Erythroblast (primary cell): ENCODE results near the gene CEBPG.

Experiments
- DNase-seq, 2 experiments: peaks; one replicate each; lab custom pipeline; 2025; lab: John Stamatoyannopoulos, UW
- GATA1 ChIP-seq: IDR thresholded peaks from 2 replicates; pipeline ENCODE4 v1.6.1; 2011; ENCODE audit warnings: low read depth, mild to moderate bottlenecking, control low read depth, low read length, moderate library complexity
- POLR2A ChIP-seq: IDR thresholded peaks from 2 replicates; pipeline ENCODE4 v1.6.1; 2011; ENCODE audit warnings: mild to moderate bottlenecking, low read length

CEBPG gene

DNA sequence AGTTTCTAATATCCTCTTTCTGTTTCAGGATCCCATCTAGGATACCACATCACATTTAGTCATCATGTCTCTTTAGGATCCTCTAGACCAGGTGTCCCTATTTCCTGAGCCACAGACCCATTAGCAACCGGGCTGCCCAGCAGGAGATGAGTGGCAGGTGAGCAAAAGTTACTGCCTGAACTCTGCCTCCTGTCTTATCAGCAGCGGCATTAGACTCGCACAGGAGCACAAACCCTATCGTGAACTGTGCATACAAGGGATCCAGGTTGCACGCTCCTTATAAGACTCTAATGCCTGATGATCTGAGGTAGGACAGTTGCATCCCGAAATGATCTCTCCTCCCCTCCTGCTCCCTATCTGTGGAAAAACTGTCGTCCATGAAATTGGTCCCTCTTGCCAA, 7.8 kb upstream of the CEBPG start:
- TF ChIP-seq POLR2A (no peak), GATA1 (no peak)
- no peak for DNase-seq

DNA sequence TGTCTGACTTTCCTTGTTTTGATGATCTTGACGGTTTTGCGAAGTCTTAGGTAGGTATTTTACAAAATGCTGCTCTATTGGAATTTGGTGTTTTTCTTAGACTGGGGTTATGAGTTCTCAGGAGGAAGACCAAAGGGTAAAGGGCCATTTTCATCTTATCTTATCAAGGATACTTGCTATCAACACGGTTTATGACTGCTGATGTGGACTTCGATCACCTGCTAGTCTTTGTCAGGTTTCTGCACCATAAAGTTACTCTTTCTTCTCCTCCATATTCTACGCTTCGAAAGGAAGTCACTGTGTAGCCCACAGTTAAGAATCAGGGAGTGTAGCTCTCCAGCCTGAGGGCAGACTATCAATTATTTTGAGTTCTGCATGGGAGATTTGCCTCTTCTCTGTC, 7.4 kb upstream of the CEBPG start:
- no peak for DNase-seq
- TF ChIP-seq GATA1 = no peak
- no peak for TF ChIP-seq POLR2A

DNA sequence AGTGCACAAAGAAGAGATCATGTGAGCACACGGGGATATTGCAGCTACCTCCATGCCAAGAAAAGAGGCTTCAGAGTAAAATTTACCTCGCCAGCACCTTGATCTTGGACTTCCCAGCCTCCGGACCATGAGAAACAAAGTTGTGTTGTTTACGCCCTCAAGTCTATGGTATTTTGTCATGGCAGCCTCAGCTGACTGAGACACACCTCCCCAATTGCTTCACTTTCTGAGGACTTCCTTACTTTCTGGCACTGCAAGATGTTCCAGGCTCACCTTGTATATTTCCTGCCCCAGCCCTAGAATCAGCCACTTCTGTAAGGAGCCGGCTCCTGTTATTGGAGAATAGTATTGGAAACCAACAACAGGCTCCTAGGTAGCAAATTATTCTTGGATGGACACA, 6.6 kb upstream of the CEBPG start:
- TF ChIP-seq GATA1 (no peak), POLR2A (no peak)
- no peak for DNase-seq

DNA sequence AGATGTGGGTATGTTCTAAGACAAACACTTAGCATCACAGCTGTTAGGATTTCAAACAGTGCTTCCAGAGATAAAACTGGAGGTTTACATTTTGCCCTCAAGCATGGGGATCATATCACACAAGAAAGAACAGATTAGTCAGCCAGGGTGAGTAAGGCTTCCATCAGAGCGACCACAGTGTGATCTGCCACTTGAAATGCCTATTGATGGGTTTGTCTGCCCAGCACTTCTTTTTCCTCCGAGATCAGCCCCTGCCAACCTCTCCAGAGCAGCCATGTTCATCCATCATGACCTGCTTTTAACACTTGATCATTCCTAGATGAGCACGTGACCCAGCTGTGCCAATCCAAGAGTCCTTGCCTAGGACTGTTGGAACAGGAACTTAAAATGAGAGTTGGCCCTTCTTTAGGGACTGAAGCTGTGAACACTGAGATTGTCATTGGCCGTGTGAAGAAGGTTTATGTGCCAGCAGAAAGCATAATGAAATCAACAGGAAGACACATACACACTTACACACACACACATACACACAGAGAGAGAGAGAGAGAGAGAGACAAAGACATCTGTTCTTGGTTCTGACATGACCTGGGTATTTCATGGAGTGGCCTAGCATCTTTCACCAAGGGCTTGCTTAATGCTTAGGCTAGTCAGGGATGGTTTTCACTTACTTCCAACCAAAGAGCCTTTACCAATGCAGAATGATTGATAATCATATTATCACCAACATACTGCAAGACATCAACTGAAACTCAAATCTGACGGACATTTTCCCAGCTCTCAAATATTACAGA, 5.2 kb upstream of the CEBPG start:
- DNase-seq = no peak
- TF ChIP-seq POLR2A = no peak
- no peak for TF ChIP-seq GATA1

DNA sequence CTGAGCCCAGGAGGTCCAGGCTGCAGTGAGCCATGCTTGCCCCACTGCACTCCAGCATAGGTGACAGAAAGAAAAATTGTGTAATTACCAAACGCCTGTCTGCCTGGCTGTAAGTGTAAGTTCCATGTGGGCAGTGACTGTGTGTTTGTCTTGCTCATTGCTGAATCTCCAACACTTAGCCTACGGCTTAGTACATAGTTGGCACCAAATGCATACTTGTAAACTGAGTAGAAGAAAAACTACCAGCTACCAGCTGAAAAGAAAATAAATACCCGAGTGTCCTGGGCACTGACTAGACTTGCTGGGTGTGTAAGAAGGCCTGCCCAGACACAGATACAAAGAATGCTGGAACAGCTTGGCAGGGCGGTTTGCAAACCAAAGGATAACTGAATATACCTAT, 2.7 kb upstream of the CEBPG start:
- no peak for TF ChIP-seq GATA1
- TF ChIP-seq POLR2A = no peak
- no peak for DNase-seq

DNA sequence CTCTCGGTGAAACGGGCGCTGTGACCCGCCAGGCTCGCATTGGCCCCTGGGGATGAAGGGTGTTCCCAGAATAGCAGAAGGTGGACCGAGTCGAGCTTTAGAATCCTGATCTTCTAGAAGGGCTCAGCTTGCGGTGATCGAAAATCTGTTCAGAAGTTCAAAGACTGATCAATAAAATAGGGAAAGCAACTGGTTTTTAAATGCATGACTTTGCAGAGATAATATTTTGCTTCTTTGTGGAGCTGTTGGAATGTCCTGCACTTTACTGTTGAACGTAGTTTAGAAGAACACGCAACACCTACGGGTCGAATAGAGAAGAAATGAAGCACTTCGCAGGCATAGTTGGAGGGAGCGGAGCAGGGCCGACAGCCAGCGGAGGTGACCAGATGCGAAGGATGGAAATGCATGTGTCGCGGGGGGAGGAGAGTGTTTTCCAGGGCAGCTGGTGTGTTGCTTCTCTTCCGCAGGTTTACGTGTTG, 766 bp downstream of the CEBPG start:
- peak; percentile 60 to 85 for DNase-seq
- TF ChIP-seq GATA1 (no peak), POLR2A (no peak)

DNA sequence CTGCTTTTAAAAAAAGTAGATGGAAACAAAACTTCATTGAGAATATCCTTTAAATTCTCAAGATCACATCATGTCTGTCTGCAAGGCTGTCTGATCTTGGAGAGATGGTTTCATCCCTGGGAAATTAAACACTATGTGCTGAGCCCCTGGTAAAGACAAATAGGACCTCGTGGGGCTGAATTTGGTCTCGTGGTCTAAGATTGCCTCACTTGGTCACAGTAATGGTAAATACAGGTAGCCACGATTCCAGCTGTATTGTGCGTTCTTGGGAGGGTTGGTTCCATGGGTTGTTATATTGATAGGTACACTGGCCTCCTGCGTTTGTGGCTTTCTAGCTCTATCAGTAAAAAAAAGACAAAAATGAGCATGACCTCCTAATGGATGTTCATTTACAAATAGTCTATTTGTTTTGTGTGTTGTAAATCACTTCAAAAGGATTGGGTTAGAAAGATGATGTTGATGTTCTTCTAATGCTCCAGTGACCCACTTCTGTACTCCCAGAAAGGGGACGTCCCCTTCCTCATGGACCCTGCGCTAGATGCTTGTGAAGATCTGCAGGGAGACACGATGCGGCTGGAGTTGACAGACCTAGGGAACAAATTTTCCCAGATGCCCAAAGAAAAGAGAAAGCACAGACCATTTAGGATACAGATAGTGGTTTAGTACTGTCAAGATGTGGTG, 1.8 kb downstream of the CEBPG start:
- DNase-seq = peak in 1 of 2 experiments; percentile 66
- no peak for TF ChIP-seq POLR2A
- TF ChIP-seq GATA1 = no peak

DNA sequence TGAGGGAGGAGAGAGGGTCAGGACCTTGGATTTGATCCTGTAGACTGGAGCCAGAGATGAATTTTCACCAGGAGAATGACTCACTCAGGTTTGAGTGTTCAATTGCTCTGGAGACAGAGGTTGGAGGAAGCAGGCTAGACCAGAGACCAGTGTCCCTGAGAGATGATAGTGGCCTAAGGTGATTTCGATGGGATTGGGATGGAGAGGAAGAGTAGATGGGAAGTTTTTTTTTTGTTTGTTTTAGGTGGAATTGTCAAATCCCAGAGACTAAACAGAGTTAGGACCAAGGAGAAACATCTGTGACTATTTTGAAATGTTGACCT, 2.3 kb downstream of the CEBPG start:
- TF ChIP-seq POLR2A = no peak
- TF ChIP-seq GATA1 = no peak

DNA sequence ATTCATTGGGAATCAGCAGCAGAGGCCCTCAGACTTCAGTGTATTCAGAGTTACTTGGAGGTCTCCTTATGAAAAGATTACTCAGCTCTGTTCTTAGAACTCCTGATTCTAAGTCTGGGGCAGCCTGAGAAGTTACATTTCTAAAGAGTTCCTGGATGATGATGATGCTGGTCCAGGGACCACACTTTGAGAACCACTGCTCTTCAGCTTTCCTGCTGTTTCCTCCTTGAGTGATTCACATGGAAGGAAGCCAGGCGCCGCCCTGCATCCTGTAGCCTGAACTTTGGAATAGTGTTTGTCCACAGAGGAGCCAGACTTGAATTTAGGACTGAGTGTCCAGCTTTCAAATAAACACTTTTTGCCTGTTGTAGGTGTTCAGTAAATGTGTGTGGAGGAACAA, 2.9 kb downstream of the CEBPG start:
- TF ChIP-seq GATA1 (no peak), POLR2A (no peak)
- DNase-seq = no peak

More for the DNA sequence above, 2.3 kb downstream of the CEBPG start:
- no peak for DNase-seq

DNA sequence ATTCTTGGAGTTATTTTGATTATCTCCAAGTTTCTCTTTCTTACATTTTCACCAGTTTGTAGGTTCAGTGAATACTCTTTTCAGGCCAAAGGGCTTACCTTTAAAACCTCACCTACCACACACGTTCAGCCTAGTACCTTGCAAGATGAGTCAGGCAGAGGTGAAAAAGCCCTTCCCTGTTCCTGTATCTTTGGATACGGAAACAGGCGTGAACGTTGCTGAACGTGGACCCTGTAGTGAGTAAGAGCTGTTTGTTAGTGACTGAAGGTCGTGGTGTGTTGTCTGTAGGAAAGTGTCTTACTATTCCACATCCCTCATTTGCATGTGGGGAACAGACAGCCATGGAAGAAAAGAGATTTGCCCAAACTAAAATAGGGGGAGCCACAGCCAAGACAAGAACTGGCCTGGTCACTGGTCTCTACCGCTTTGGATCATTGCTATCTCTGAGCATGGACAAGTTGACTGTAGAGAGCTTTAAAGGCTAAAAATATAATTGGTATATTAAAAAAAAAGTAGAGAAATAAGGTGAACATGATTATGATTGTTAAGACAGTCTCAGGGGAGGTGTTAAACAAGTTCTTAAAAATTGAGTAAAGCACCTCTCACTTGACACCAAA, 3.5 kb downstream of the CEBPG start:
- no peak for DNase-seq
- TF ChIP-seq GATA1 (no peak), POLR2A (no peak)

DNA sequence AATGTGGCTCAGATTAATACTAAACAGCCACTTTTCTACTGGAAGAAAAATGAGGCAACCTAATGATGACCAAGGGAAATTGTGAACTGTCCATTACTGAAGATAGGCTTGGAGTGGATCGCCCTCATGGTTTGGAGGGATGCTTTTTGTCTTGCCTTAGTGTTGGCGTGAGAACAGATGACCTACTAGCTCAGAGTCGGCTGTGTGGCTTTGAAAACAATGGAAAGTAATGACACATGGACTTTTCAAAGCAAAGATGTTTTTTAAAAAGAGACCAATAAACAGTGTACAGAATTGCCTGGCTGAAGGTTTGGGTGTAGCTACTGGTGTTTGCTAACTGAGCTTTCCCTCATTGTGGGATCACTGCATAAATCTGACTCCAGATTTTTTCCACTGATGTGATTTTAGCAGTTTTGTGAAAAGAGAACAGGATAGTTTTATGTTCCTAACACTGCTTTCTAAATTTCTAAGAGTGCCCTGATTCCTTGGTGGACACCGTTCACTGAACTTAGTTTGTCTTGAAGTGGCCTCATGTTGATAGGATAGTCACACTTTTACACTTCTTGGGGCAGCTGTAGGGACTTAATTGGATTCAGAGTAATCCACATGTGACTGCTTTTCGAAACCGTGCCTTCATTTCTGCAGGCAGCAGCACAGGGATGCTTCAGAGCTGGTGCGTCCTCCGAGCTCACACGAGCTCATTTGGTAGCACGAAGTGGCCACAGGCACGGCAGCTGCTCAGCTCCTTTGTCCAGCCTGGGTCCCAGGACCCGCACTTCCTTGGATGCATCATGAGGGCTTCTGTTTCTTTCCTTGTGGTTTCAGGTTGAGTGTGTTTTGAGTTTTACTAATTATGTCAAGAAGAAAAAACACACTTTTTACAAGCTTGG, 4.3 kb downstream of the CEBPG start:
- DNase-seq = no peak
- TF ChIP-seq POLR2A (no peak), GATA1 (no peak)

DNA sequence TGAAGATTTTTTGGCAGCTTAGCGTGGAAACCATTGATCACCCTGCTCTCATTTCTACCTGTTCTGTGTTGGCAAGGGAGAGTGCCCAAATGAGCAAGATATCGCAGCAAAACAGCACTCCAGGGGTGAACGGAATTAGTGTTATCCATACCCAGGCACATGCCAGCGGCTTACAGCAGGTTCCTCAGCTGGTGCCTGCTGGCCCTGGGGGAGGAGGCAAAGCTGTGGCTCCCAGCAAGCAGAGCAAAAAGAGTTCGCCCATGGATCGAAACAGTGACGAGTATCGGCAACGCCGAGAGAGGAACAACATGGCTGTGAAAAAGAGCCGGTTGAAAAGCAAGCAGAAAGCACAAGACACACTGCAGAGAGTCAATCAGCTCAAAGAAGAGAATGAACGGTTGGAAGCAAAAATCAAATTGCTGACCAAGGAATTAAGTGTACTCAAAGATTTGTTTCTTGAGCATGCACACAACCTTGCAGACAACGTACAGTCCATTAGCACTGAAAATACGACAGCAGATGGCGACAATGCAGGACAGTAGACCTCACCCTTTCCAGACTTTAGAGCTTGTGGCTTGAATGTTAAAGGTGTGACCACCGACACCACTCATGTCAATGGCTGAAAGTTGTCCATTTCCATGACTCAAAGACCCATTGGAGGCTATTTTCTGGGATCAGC, 5.8 kb downstream of the CEBPG start:
- no peak for TF ChIP-seq POLR2A
- DNase-seq = no peak

DNA sequence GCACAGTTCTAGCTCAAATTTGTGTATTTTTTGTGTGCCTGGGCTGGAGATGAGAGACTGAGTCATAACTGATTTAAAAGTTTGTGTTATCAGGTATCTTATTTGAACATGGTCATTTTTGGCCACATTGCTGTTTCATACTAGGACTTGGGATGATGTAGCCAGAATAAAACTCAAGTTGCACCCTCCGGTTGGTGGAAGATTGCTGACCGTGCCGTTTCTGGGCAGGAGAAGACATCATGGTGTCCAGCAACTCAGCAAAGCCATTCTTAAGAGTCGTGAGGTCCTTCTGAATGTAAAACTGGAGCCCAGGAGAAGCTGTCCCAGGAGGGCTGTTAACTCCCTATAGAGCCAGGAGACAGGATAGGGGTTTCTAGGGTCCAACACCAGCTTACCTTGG, 7.6 kb downstream of the CEBPG start:
- DNase-seq = no peak

More for the DNA sequence above, 7.6 kb downstream of the CEBPG start:
- TF ChIP-seq GATA1 (no peak), POLR2A (no peak)
